MM.1S (cell line): Measurements from ENCODE around the gene NEDD4L.

Source experiments
- DNase-seq: peaks from one replicate; pipeline ENCODE4 v3.0.0-alpha.2; 2015
- H2AFZ ChIP-seq: fragments of 300-600 bp; sonication (generic); 2 replicates; pipeline ENCODE4 v1.6.0; 2016; ENCODE audit warnings: antibody characterized with exemption, low read length
- H3F3A ChIP-seq: fragments of 300-600 bp; sonication (generic); 2 replicates; pipeline ENCODE4 v1.6.1; 2016; ENCODE audit warnings: mild to moderate bottlenecking, antibody characterized with exemption, low read length, moderate library complexity, mixed read lengths; ENCODE audit not compliant: insufficient read depth
- H3K27ac ChIP-seq: fragments of 300-600 bp; sonication (generic); 2 replicates; pipeline ENCODE4 v1.5.1; 2016; ENCODE audit warnings: mild to moderate bottlenecking, low read length
- H3K27me3 ChIP-seq: fragments of 300-600 bp; sonication (generic); replicated peaks from 2 replicates; pipeline ENCODE4 v1.6.0; 2016; ENCODE audit warnings: low read length; ENCODE audit not compliant: insufficient read depth
- H3K36me3 ChIP-seq: fragments of 300-600 bp; sonication (generic); replicated peaks from 2 replicates; pipeline ENCODE4 v1.6.1; 2016; ENCODE audit warnings: mild to moderate bottlenecking, low read length, mixed read lengths; ENCODE audit not compliant: insufficient read depth
- H3K4me1 ChIP-seq: fragments of 300-600 bp; sonication (generic); 2 replicates; pipeline ENCODE4 v1.6.1; 2016; ENCODE audit warnings: low read length, mixed read lengths
- H3K4me2 ChIP-seq: fragments of 300-600 bp; sonication (generic); 2 replicates; pipeline ENCODE4 v1.6.0; 2016; ENCODE audit warnings: low read depth, low read length
- H3K4me3 ChIP-seq: fragments of 300-600 bp; sonication (generic); 2 replicates; pipeline ENCODE4 v1.5.1; 2016; ENCODE audit warnings: low read length, mixed read lengths
- H3K79me2 ChIP-seq: fragments of 300-600 bp; sonication (generic); 2 replicates; pipeline ENCODE4 v1.6.1; 2016; ENCODE audit warnings: mixed run types, low read length, mixed read lengths
- H3K9ac ChIP-seq: fragments of 300-600 bp; sonication (generic); 2 replicates; pipeline ENCODE4 v1.6.1; 2016; ENCODE audit warnings: low read length, mixed read lengths
- H3K9me2 ChIP-seq: fragments of 300-600 bp; sonication (generic); replicated peaks from 2 replicates; pipeline ENCODE4 v1.6.1; 2016; ENCODE audit warnings: mild to moderate bottlenecking, low read length, mixed read lengths; ENCODE audit not compliant: insufficient read depth
- H3K9me3 ChIP-seq: fragments of 300-600 bp; sonication (generic); replicated peaks from 2 replicates; pipeline ENCODE4 v1.6.1; 2016; ENCODE audit warnings: mild to moderate bottlenecking, low read length, mixed read lengths; ENCODE audit not compliant: insufficient read depth
- H4K20me1 ChIP-seq: fragments of 300-600 bp; sonication (generic); 2 replicates; pipeline ENCODE4 v1.6.1; 2016; ENCODE audit warnings: mild to moderate bottlenecking, low read length, moderate library complexity, mixed read lengths; ENCODE audit not compliant: insufficient read depth
- EZH2 ChIP-seq: fragments of 300-600 bp; sonication (generic); optimal IDR thresholded peaks from 2 replicates; pipeline ENCODE3; 2017; ENCODE audit warnings: low read depth, mild to moderate bottlenecking, antibody characterized with exemption, low read length, mixed read lengths
- EZH2phosphoT487 ChIP-seq: fragments of 300-600 bp; sonication (generic); IDR thresholded peaks from 2 replicates; pipeline ENCODE4 v1.6.1; 2018; ENCODE audit warnings: antibody characterized with exemption, low read length
- TF ChIP-seq, protein P1 (sequence below): fragments of 300-600 bp; sonication (generic); IDR thresholded peaks from 2 replicates; pipeline ENCODE4 v1.5.1; 2016; ENCODE audit warnings: antibody characterized with exemption, low read length, mixed read lengths

Gene NEDD4L

DNA sequence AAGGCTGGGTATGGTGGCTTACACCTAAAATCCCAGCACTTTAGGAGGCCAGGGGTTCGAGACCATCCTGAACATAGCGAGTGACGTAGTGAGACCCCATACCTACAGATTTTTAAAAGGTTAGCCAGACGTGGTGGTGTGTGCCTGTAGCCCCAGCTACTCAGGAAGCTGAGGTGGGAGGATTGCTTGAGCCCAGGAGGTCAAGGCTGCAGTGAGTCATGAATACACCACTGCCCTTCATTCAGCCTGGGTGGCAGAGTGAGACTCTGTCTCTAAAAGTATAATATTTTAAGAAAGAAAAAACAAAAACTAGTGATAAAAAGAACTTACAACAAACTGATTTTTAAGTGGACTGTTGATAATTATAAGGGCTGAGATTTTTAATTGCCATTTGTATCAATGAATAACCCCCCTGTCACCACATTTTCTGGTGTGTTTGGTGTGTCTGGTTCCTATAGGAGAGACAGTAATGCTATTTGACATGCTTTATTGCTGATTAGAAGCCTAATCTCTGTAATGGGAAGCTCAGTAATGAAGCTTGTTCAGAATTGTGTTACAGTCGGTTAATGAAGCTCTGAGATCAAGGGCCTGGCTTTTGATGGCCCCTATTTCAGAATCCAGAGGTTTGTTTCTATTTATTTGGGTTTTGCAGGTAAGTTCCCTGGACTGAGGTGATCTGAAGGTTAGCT is 147.0 kb downstream of the NEDD4L start:
- H3K9me3 ChIP-seq, result no peaks in the 10 kb centered on the region
- no peak overlapping the region for H2AFZ ChIP-seq
- no peaks in the 10 kb centered on the region for H3K9me2 ChIP-seq
- no peak overlapping the region for H3K4me3 ChIP-seq
- no peaks in the 10 kb centered on the region for H3K4me1 ChIP-seq
- no peak for DNase-seq
- H3K79me2 ChIP-seq, result no peaks in the 10 kb centered on the region
- TF ChIP-seq, protein P1, sequence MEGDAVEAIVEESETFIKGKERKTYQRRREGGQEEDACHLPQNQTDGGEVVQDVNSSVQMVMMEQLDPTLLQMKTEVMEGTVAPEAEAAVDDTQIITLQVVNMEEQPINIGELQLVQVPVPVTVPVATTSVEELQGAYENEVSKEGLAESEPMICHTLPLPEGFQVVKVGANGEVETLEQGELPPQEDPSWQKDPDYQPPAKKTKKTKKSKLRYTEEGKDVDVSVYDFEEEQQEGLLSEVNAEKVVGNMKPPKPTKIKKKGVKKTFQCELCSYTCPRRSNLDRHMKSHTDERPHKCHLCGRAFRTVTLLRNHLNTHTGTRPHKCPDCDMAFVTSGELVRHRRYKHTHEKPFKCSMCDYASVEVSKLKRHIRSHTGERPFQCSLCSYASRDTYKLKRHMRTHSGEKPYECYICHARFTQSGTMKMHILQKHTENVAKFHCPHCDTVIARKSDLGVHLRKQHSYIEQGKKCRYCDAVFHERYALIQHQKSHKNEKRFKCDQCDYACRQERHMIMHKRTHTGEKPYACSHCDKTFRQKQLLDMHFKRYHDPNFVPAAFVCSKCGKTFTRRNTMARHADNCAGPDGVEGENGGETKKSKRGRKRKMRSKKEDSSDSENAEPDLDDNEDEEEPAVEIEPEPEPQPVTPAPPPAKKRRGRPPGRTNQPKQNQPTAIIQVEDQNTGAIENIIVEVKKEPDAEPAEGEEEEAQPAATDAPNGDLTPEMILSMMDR, result no peak
- TF ChIP-seq EZH2, result no peak
- no peak for TF ChIP-seq EZH2phosphoT487
- no peak overlapping the region for H3K4me2 ChIP-seq
- no peaks in the 10 kb centered on the region for H4K20me1 ChIP-seq
- H3K9ac ChIP-seq, result no peak overlapping the region
- H3F3A ChIP-seq, result no peaks in the 10 kb centered on the region
- no peaks in the 10 kb centered on the region for H3K36me3 ChIP-seq
- no peaks in the 10 kb centered on the region for H3K27me3 ChIP-seq
- no peak overlapping the region for H3K27ac ChIP-seq

DNA sequence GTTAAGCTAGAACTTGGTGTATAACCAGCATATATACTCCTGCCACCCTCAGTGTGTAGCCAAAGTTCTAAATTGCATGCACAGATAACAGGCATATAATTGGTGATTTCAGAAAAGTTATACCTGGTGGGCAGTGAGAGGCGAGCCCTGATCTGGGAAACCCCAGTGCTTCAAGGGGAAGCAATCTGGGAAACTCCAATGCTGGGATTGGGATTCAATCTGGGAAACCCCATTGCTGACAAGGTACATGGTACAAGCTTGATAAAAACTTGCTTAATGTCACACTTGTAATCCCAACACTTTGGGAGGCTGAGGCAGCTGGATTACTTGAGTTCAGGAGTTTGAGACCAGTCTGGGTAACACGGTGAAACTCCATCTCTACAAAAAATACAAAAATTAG is 147.6 kb downstream of the NEDD4L start:
- no peaks in the 10 kb centered on the region for H3K36me3 ChIP-seq
- TF ChIP-seq EZH2phosphoT487 (no peak), EZH2 (no peak)
- TF ChIP-seq, protein P1, result no peak
- no peaks in the 10 kb centered on the region for H3F3A ChIP-seq
- H3K9me3 ChIP-seq, result no peaks in the 10 kb centered on the region
- H3K4me3 ChIP-seq, result no peak overlapping the region
- H4K20me1 ChIP-seq, result no peaks in the 10 kb centered on the region
- H3K79me2 ChIP-seq, result no peaks in the 10 kb centered on the region
- H3K9ac ChIP-seq, result no peak overlapping the region
- no peaks in the 10 kb centered on the region for H3K9me2 ChIP-seq
- no peaks in the 10 kb centered on the region for H3K27me3 ChIP-seq
- no peak overlapping the region for H3K27ac ChIP-seq
- no peak for DNase-seq
- no peaks in the 10 kb centered on the region for H3K4me1 ChIP-seq
- no peak overlapping the region for H2AFZ ChIP-seq
- H3K4me2 ChIP-seq, result no peak overlapping the region

DNA sequence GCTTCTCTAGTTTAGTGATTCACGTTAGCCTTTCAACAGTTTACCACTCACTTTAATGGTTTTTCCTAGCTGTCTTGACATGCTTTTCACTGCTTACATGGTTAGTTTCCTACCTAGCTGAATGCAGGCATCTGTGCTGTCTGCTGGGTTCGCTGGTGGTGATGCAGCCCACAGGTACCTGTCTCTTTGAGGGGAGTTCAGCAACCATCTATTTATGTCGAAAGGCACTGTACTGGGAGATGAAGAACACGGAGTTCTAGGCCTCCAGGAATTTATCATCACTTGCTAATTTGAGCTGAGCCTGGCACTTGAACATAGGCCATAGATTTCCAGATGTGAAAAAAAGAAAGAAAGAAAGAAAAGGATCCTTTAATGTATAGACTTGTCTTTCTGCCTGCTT is 148.5 kb downstream of the NEDD4L start:
- no peaks in the 10 kb centered on the region for H3K79me2 ChIP-seq
- no peak for DNase-seq
- no peak overlapping the region for H3K4me3 ChIP-seq
- H3K4me1 ChIP-seq, result no peaks in the 10 kb centered on the region
- no peak overlapping the region for H3K9ac ChIP-seq
- H3F3A ChIP-seq, result no peaks in the 10 kb centered on the region
- H3K4me2 ChIP-seq, result no peak overlapping the region
- H2AFZ ChIP-seq, result no peak overlapping the region
- H3K9me3 ChIP-seq, result no peaks in the 10 kb centered on the region
- no peaks in the 10 kb centered on the region for H3K27me3 ChIP-seq
- no peaks in the 10 kb centered on the region for H3K36me3 ChIP-seq
- H3K9me2 ChIP-seq, result no peaks in the 10 kb centered on the region
- no peak overlapping the region for H3K27ac ChIP-seq
- no peaks in the 10 kb centered on the region for H4K20me1 ChIP-seq
- TF ChIP-seq EZH2 (no peak), EZH2phosphoT487 (no peak)
- TF ChIP-seq, protein P1, result no peak
